GM12878 (cell line): ENCODE data around the gene HOOK2. TPM values are rescaled to one million over a fixed set of nuclear protein-coding genes. Genes with fewer than 3 reads are reported as not detected.

ENCODE experiments used
- DPF2 ChIP-seq: fragments of 450-650 bp; IDR thresholded peaks from 2 replicates; pipeline ENCODE4 v1.6.1; 2017; ENCODE audit warnings: mild to moderate bottlenecking
- FOS ChIP-seq: IDR thresholded peaks from 3 replicates; pipeline ENCODE4 v1.6.1; 2011; ENCODE audit warnings: borderline replicate concordance; ENCODE audit not compliant: insufficient read length; ENCODE audit errors: extremely low read depth
- TBL1XR1 ChIP-seq: IDR thresholded peaks from 2 replicates; pipeline ENCODE4 v1.6.1; 2012; ENCODE audit warnings: low read depth, low read length, improper control_type of control experiment
- ZNF24 ChIP-seq: fragments of 450-650 bp; IDR thresholded peaks from 2 replicates; pipeline ENCODE4 v1.6.1; 2017; ENCODE audit warnings: antibody characterized with exemption, mild to moderate bottlenecking
- polyA plus RNA-seq, 11 experiments: library from polyadenylated mRNA; depleted of rRNA in 4 of 11; unstranded in 6 of 11; stranded (reverse) in 5 of 11; fragments of >200 nt; fragmentation: Nextera tagmentation in 4 of 11; fragmentation: Illumina TruSeq in 1 of 11; extraction: Ambion mirVana in 4 of 11; extraction: Trizol in 1 of 11; gene quantifications; 1 replicate in 1 of 11; 2 replicates in 10 of 11; pipeline versions ENCODE4 v1.2.1 to v1.2.3, GENCODE V29; 2011 to 2016; ENCODE audit warnings: inconsistent platforms in 2 of 11, missing spikeins in 2 of 11, low read depth in 1 of 11
- total RNA-seq, 4 experiments: library from RNA; depleted of rRNA in 3 of 4; stranded (reverse); fragments of >200 nt in 3 of 4; fragmentation: Illumina TruSeq in 1 of 4; extraction: Trizol in 1 of 4; gene quantifications; 2 replicates each; pipeline versions ENCODE4 v1.2.1 to v1.2.3, GENCODE V29; 2013 to 2021
- TF ChIP-seq, protein P1 (sequence below): IDR thresholded peaks from 2 replicates; pipeline ENCODE4 v1.6.1; 2012; ENCODE audit warnings: low read depth, low read length, improper control_type of control experiment
- TF ChIP-seq, protein P2 (sequence below): IDR thresholded peaks from 2 replicates; pipeline ENCODE4 v1.6.1; 2012; ENCODE audit warnings: mild to moderate bottlenecking, low read depth, low read length
- TF ChIP-seq, protein P3 (sequence below): fragments of 450-650 bp; IDR thresholded peaks from 2 replicates; pipeline ENCODE4 v1.6.1; 2017; ENCODE audit warnings: antibody characterized with exemption, mild to moderate bottlenecking, moderate library complexity
- TF ChIP-seq, protein P4 (sequence below): fragments of 450-650 bp; conservative IDR thresholded peaks from 2 replicates; pipeline ENCODE4 v1.6.1; 2017; ENCODE audit warnings: mild to moderate bottlenecking, moderate library complexity
- TF ChIP-seq, protein P5 (sequence below): fragments of 450-650 bp; IDR thresholded peaks from 2 replicates; pipeline ENCODE4 v1.6.1; 2018; ENCODE audit warnings: borderline replicate concordance, mild to moderate bottlenecking; ENCODE audit not compliant: partially characterized antibody
- TF ChIP-seq, protein P6 (sequence below): fragments of 450-650 bp; formaldehyde crosslinking; IDR thresholded peaks from 2 replicates; pipeline ENCODE4 v1.4.0; 2022; ENCODE audit warnings: mild to moderate bottlenecking, moderate library complexity

The HOOK2 gene
- total and polyA plus RNA-seq, 10 of the 15 experiments (the other 5 are each of a cell fraction or from before 2014, with no cell fraction given): 1.5 to 9.6 (median 6.2) TPM

DNA sequence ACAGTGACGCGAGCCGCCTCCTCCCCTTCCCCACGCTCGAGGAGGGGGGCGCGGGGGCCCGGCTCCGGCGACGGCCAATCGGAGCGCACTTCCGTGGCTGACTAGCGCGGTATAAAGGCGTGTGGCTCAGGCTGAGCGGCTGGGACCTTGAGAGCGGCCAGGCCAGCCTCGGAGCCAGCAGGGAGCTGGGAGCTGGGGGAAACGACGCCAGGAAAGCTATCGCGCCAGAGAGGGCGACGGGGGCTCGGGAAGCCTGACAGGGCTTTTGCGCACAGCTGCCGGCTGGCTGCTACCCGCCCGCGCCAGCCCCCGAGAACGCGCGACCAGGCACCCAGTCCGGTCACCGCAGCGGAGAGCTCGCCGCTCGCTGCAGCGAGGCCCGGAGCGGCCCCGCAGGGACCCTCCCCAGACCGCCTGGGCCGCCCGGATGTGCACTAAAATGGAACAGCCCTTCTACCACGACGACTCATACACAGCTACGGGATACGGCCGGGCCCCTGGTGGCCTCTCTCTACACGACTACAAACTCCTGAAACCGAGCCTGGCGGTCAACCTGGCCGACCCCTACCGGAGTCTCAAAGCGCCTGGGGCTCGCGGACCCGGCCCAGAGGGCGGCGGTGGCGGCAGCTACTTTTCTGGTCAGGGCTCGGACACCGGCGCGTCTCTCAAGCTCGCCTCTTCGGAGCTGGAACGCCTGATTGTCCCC, 16.1 kb upstream of the HOOK2 start, which contains the start of gene JUNB (continued):
- TF ChIP-seq, protein P1, sequence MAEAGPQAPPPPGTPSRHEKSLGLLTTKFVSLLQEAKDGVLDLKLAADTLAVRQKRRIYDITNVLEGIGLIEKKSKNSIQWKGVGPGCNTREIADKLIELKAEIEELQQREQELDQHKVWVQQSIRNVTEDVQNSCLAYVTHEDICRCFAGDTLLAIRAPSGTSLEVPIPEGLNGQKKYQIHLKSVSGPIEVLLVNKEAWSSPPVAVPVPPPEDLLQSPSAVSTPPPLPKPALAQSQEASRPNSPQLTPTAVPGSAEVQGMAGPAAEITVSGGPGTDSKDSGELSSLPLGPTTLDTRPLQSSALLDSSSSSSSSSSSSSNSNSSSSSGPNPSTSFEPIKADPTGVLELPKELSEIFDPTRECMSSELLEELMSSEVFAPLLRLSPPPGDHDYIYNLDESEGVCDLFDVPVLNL: 0 out of 2 replicates have a peak, but pooled peaks have one; percentile 23
- TF ChIP-seq, protein P2, sequence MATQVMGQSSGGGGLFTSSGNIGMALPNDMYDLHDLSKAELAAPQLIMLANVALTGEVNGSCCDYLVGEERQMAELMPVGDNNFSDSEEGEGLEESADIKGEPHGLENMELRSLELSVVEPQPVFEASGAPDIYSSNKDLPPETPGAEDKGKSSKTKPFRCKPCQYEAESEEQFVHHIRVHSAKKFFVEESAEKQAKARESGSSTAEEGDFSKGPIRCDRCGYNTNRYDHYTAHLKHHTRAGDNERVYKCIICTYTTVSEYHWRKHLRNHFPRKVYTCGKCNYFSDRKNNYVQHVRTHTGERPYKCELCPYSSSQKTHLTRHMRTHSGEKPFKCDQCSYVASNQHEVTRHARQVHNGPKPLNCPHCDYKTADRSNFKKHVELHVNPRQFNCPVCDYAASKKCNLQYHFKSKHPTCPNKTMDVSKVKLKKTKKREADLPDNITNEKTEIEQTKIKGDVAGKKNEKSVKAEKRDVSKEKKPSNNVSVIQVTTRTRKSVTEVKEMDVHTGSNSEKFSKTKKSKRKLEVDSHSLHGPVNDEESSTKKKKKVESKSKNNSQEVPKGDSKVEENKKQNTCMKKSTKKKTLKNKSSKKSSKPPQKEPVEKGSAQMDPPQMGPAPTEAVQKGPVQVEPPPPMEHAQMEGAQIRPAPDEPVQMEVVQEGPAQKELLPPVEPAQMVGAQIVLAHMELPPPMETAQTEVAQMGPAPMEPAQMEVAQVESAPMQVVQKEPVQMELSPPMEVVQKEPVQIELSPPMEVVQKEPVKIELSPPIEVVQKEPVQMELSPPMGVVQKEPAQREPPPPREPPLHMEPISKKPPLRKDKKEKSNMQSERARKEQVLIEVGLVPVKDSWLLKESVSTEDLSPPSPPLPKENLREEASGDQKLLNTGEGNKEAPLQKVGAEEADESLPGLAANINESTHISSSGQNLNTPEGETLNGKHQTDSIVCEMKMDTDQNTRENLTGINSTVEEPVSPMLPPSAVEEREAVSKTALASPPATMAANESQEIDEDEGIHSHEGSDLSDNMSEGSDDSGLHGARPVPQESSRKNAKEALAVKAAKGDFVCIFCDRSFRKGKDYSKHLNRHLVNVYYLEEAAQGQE: peak; percentile 51; the same call in 1 of the 2 replicates
- TF ChIP-seq DPF2: peak; percentile 78
- TF ChIP-seq, protein P3, sequence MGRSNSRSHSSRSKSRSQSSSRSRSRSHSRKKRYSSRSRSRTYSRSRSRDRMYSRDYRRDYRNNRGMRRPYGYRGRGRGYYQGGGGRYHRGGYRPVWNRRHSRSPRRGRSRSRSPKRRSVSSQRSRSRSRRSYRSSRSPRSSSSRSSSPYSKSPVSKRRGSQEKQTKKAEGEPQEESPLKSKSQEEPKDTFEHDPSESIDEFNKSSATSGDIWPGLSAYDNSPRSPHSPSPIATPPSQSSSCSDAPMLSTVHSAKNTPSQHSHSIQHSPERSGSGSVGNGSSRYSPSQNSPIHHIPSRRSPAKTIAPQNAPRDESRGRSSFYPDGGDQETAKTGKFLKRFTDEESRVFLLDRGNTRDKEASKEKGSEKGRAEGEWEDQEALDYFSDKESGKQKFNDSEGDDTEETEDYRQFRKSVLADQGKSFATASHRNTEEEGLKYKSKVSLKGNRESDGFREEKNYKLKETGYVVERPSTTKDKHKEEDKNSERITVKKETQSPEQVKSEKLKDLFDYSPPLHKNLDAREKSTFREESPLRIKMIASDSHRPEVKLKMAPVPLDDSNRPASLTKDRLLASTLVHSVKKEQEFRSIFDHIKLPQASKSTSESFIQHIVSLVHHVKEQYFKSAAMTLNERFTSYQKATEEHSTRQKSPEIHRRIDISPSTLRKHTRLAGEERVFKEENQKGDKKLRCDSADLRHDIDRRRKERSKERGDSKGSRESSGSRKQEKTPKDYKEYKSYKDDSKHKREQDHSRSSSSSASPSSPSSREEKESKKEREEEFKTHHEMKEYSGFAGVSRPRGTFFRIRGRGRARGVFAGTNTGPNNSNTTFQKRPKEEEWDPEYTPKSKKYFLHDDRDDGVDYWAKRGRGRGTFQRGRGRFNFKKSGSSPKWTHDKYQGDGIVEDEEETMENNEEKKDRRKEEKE: peak; percentile 72; the same call in 1 of the 2 replicates
- TF ChIP-seq, protein P4, sequence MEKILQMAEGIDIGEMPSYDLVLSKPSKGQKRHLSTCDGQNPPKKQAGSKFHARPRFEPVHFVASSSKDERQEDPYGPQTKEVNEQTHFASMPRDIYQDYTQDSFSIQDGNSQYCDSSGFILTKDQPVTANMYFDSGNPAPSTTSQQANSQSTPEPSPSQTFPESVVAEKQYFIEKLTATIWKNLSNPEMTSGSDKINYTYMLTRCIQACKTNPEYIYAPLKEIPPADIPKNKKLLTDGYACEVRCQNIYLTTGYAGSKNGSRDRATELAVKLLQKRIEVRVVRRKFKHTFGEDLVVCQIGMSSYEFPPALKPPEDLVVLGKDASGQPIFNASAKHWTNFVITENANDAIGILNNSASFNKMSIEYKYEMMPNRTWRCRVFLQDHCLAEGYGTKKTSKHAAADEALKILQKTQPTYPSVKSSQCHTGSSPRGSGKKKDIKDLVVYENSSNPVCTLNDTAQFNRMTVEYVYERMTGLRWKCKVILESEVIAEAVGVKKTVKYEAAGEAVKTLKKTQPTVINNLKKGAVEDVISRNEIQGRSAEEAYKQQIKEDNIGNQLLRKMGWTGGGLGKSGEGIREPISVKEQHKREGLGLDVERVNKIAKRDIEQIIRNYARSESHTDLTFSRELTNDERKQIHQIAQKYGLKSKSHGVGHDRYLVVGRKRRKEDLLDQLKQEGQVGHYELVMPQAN: peak; percentile 82
- no peak for TF ChIP-seq FOS
- TF ChIP-seq, protein P5, sequence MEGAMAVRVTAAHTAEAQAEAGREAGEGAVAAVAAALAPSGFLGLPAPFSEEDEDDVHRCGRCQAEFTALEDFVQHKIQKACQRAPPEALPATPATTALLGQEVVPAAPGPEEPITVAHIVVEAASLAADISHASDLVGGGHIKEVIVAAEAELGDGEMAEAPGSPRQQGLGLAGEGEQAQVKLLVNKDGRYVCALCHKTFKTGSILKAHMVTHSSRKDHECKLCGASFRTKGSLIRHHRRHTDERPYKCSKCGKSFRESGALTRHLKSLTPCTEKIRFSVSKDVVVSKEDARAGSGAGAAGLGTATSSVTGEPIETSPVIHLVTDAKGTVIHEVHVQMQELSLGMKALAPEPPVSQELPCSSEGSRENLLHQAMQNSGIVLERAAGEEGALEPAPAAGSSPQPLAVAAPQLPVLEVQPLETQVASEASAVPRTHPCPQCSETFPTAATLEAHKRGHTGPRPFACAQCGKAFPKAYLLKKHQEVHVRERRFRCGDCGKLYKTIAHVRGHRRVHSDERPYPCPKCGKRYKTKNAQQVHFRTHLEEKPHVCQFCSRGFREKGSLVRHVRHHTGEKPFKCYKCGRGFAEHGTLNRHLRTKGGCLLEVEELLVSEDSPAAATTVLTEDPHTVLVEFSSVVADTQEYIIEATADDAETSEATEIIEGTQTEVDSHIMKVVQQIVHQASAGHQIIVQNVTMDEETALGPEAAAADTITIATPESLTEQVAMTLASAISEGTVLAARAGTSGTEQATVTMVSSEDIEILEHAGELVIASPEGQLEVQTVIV: peak; percentile 71
- peak; percentile 59; the same call in 1 of the 2 replicates for TF ChIP-seq ZNF24
- TF ChIP-seq, protein P6, sequence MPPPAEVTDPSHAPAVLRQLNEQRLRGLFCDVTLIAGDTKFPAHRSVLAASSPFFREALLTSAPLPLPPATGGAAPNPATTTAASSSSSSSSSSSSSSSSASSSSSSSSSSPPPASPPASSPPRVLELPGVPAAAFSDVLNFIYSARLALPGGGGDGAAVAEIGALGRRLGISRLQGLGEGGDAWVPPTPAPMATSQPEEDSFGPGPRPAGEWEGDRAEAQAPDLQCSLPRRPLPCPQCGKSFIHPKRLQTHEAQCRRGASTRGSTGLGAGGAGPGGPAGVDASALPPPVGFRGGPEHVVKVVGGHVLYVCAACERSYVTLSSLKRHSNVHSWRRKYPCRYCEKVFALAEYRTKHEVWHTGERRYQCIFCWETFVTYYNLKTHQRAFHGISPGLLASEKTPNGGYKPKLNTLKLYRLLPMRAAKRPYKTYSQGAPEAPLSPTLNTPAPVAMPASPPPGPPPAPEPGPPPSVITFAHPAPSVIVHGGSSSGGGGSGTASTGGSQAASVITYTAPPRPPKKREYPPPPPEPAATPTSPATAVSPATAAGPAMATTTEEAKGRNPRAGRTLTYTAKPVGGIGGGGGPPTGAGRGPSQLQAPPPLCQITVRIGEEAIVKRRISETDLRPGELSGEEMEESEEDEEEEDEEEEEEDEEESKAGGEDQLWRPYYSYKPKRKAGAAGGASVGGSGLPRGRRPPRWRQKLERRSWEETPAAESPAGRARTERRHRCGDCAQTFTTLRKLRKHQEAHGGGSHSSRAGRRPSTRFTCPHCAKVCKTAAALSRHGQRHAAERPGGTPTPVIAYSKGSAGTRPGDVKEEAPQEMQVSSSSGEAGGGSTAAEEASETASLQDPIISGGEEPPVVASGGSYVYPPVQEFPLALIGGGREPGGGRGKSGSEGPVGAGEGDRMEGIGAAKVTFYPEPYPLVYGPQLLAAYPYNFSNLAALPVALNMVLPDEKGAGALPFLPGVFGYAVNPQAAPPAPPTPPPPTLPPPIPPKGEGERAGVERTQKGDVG (CRISPR knock-in tag): no peak
- TF ChIP-seq TBL1XR1: peak; percentile 90
